ENCODE data around the gene TEX2. TPM values are rescaled to one million over a fixed set of nuclear protein-coding genes. Genes with fewer than 3 reads are reported as not detected.

Gene TEX2
- polyA plus RNA-seq, 3 donors = 6.5 to 8.7 (median 7.8) TPM

GRCh38 chr17:64232466-64233262, 30.4 kb downstream of the TEX2 start:
- Histone ChIP-seq H3K9ac (ENCODE audit: insufficient read depth, low read length, poor library complexity, severe bottlenecking) (no peak overlapping the region), H3K4me2 (replicated peaks; ENCODE audit: extremely low read depth, low read length, poor library complexity, severe bottlenecking) (no peak overlapping the region), H4K20me1 (ENCODE audit: insufficient read depth, low read length) (peaks cover 4% of the 10 kb centered on the region), H2AFZ (ENCODE audit: insufficient read depth, low read depth, low read length, poor library complexity, severe bottlenecking) (no peak overlapping the region), H3K27ac (ENCODE audit: low read depth in 1 of 2, low read length in 2 of 2) (peak overlapping the region in 1 of 2 donors; percentile 23), H3K4me3 (replicated peaks in 1 of 3; ENCODE audit: low read depth in 2 of 3, low read length in 3 of 3) (no peak overlapping the region), H3K4me1 (ENCODE audit: control insufficient read depth in 1 of 2, insufficient read depth in 2 of 2, low read length in 2 of 2) (no peaks in the 10 kb centered on the region), H3K27me3 (ENCODE audit: control insufficient read depth in 2 of 2, insufficient read depth in 2 of 2, low read length in 2 of 2) (no peaks in the 10 kb centered on the region), H3K36me3 (replicated peaks in 1 of 2; ENCODE audit: control insufficient read depth in 1 of 2, insufficient read depth in 2 of 2, low read length in 2 of 2) (peaks cover 0 to 5% of the 10 kb centered on the region in 2 donors), H3K79me2 (ENCODE audit: insufficient read depth, low read length) (peaks cover 100% of the 10 kb centered on the region), H3K9me3 (replicated peaks in 1 of 2; ENCODE audit: control insufficient read depth in 1 of 2, insufficient read depth in 1 of 2, low read length in 2 of 2) (no peaks in the 10 kb centered on the region)
- TF ChIP-seq CTCF (IDR thresholded peaks at IDR 0.05) = no peak
- no peak for DNase-seq
- Mint-ChIP-seq H3K9me3 (no peaks in the 10 kb centered on the region), H3K36me3 (peaks cover 17 to 22% of the 10 kb centered on the region in 2 donors), H3K4me1 (peaks cover 4% of the 10 kb centered on the region), H3K27ac (peak overlapping the region in 4 of 7 donors; percentile 10 to 85 (median 52)), H3K4me3 (no peak overlapping the region), H3K27me3 (ENCODE audit: low read depth in 3 of 3) (no peaks in the 10 kb centered on the region)
- intact Hi-C loops (cut with micrococcal nuclease) = no loop called here
- WGBS (ENCODE audit: insufficient coverage) = no CpG with 5 or more reads among the region's 2 CpGs

DNA sequence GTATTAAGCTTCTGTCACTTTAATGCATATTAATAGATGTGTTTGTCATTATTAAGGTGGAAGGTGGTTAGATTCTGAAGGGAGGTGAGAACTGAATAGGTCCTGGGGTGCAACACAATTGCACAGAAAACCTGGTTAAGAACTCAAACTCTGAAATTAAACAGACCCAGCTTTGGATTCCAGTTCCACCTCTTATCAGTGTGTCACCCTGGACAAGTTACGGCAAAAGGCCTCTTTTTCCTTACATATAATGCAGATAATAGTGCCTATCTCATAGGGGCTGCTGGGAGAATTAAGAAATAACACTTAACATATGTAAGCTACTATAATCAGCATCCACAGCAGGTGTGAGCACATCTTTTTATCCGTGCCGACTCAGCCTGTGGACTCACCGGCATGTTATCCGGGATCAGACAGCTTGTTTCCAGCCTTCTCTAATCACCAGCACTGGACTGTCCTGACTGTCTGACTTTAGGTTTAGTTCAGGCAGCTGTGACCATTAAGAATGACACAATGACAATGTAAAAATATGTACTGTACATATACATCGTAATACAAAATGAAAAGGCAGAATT, 31.4 kb downstream of the TEX2 start:
- no peak for TF ChIP-seq CTCF (IDR thresholded peaks at IDR 0.05)
- Histone ChIP-seq H3K4me3 (replicated peaks in 1 of 3; ENCODE audit: low read depth in 2 of 3, low read length in 3 of 3) (no peak overlapping the region), H4K20me1 (ENCODE audit: insufficient read depth, low read length) (peaks cover 4% of the 10 kb centered on the region), H3K4me2 (replicated peaks; ENCODE audit: extremely low read depth, low read length, poor library complexity, severe bottlenecking) (no peak overlapping the region), H3K4me1 (ENCODE audit: control insufficient read depth in 1 of 2, insufficient read depth in 2 of 2, low read length in 2 of 2) (no peaks in the 10 kb centered on the region), H2AFZ (ENCODE audit: insufficient read depth, low read depth, low read length, poor library complexity, severe bottlenecking) (no peak overlapping the region), H3K27me3 (ENCODE audit: control insufficient read depth in 2 of 2, insufficient read depth in 2 of 2, low read length in 2 of 2) (no peaks in the 10 kb centered on the region), H3K79me2 (ENCODE audit: insufficient read depth, low read length) (peaks cover 100% of the 10 kb centered on the region), H3K27ac (ENCODE audit: low read depth in 1 of 2, low read length in 2 of 2) (no peak overlapping the region), H3K9me3 (replicated peaks in 1 of 2; ENCODE audit: control insufficient read depth in 1 of 2, insufficient read depth in 1 of 2, low read length in 2 of 2) (no peaks in the 10 kb centered on the region), H3K9ac (ENCODE audit: insufficient read depth, low read length, poor library complexity, severe bottlenecking) (no peak overlapping the region), H3K36me3 (replicated peaks in 1 of 2; ENCODE audit: control insufficient read depth in 1 of 2, insufficient read depth in 2 of 2, low read length in 2 of 2) (peaks cover 0 to 5% of the 10 kb centered on the region in 2 donors)
- Mint-ChIP-seq H3K4me3 (no peak overlapping the region), H3K4me1 (peaks cover 4% of the 10 kb centered on the region), H3K9me3 (no peaks in the 10 kb centered on the region), H3K27me3 (ENCODE audit: low read depth in 3 of 3) (no peaks in the 10 kb centered on the region), H3K27ac (peak overlapping the region in 2 of 7 donors; percentile 22 to 26), H3K36me3 (peaks cover 12 to 17% of the 10 kb centered on the region in 2 donors)
- DNase-seq = no peak
- intact Hi-C loops (cut with micrococcal nuclease) = no loop called here
- WGBS (ENCODE audit: insufficient coverage) = 96% methylated on average over 4 of the region's 6 CpGs

All from CD14-positive monocyte (primary cell).